A549 (cell line): Measurements from ENCODE around the gene VWA8. TPM values are rescaled to one million over a fixed set of nuclear protein-coding genes. Genes with fewer than 3 reads are reported as not detected.

ENCODE experiments used
- ATAC-seq, 2 experiments: fragments of 200-7000 bp in 1 of 2; fragments of >200 bp in 1 of 2; cut with Nextera tagmentation in 1 of 2; cut with Tn5 transposase in 1 of 2; 3 replicates each; pipeline versions ENCODE4 v1.8.0 to v1.9.1; 2018 to 2020; ENCODE audit warnings: mild to moderate bottlenecking in 1 of 2, moderate library complexity in 1 of 2
- CTCF ChIA-PET: fragments of 300-600 bp; sonication (Branson Sonifier 250); formaldehyde crosslinking; extraction: SDS; loops from one replicate; lab custom pipeline; 2021; ENCODE audit warnings: antibody characterized with exemption, inconsistent platforms; lab: Yijun Ruan, JAX
- POLR2A ChIA-PET: fragments of 350-600 bp; formaldehyde crosslinking; extraction: SDS; loops from one replicate; lab custom pipeline; 2021; ENCODE audit warnings: antibody characterized with exemption, inconsistent platforms; lab: Yijun Ruan, JAX
- DNase-seq, 2 experiments: peaks; one replicate each; pipeline versions ENCODE4 v3.0.0 to v3.0.0-alpha.2; 2011 to 2016; ENCODE audit warnings: low read depth in 1 of 2, low spot score in 1 of 2
- FAIRE-seq: peaks from 2 replicates; lab custom pipeline; 2011; peaks lifted over from hg19 to GRCh38; lab: Jason Lieb, UNC
- H3K27ac ChIP-seq, 2 experiments: fragments of >200 bp; sonication (Bioruptor Twin); formaldehyde crosslinking; 3 replicates each; pipeline ENCODE4 v1.5.1; 2016 to 2017
- H3K4me1 ChIP-seq: fragments of >200 bp; sonication (Bioruptor Twin); formaldehyde crosslinking; 3 replicates; pipeline ENCODE4 v1.6.1; 2016
- H3K4me2 ChIP-seq: fragments of >200 bp; sonication (Bioruptor Twin); formaldehyde crosslinking; 3 replicates; pipeline ENCODE4 v1.6.1; 2016
- H3K4me3 ChIP-seq: fragments of >200 bp; sonication (Bioruptor Twin); formaldehyde crosslinking; 3 replicates; pipeline ENCODE4 v1.5.1; 2016
- H3K9me3 ChIP-seq: fragments of >200 bp; sonication (Bioruptor Twin); formaldehyde crosslinking; 3 replicates; pipeline ENCODE4 v1.6.1; 2016
- CBX8 ChIP-seq: fragments of 200-600 bp; sonication (generic); IDR thresholded peaks from 2 replicates; pipeline ENCODE4 v1.6.1; 2016
- CHD4 ChIP-seq: fragments of 200-600 bp; sonication (generic); IDR thresholded peaks from 2 replicates; pipeline ENCODE4 v1.6.1; 2016; ENCODE audit warnings: antibody characterized with exemption, mild to moderate bottlenecking, borderline replicate concordance
- EP300 ChIP-seq, 2 experiments: fragments of >200 bp; sonication (Bioruptor Twin); formaldehyde crosslinking; IDR thresholded peaks; 2 replicates in 1 of 2; 3 replicates in 1 of 2; pipeline ENCODE4 v1.6.1; 2016 to 2017
- FOSB ChIP-seq: fragments of 250-450 bp; sonication (Bioruptor Pico); IDR thresholded peaks from 2 replicates; pipeline ENCODE4 v1.5.0; 2020; ENCODE audit warnings: mild to moderate bottlenecking, moderate library complexity
- FOXS1 ChIP-seq: fragments of 250-450 bp; sonication (Bioruptor Pico); IDR thresholded peaks from 2 replicates; pipeline ENCODE4 v1.5.0; 2020; ENCODE audit warnings: mild to moderate bottlenecking, moderate library complexity
- HEYL ChIP-seq: fragments of 250-450 bp; sonication (Bioruptor Pico); IDR thresholded peaks from 2 replicates; pipeline ENCODE4 v1.8.0; 2021; ENCODE audit warnings: mild to moderate bottlenecking, moderate library complexity
- HOXA7 ChIP-seq: fragments of 250-450 bp; sonication (Bioruptor Pico); IDR thresholded peaks from 2 replicates; pipeline ENCODE4 v1.5.0; 2020; ENCODE audit warnings: mild to moderate bottlenecking, moderate library complexity
- HOXB13 ChIP-seq: fragments of 250-450 bp; sonication (Bioruptor Pico); IDR thresholded peaks from 2 replicates; pipeline ENCODE4 v1.5.0; 2020; ENCODE audit warnings: low read depth, mild to moderate bottlenecking, moderate library complexity
- JUNB ChIP-seq: fragments of >200 bp; sonication (Bioruptor Twin); formaldehyde crosslinking; IDR thresholded peaks from 2 replicates; pipeline ENCODE4 v1.6.1; 2016
- MAFK ChIP-seq: fragments of 450-650 bp; IDR thresholded peaks from 2 replicates; pipeline ENCODE4 v1.6.1; 2014; ENCODE audit not compliant: partially characterized antibody
- NR3C1 ChIP-seq: fragments of >200 bp; sonication (Bioruptor Twin); formaldehyde crosslinking; IDR thresholded peaks from 3 replicates; pipeline ENCODE4 v1.6.1; 2017
- PBX3 ChIP-seq: IDR thresholded peaks from 2 replicates; pipeline ENCODE4 v1.6.1; 2012
- PHF8 ChIP-seq: fragments of 200-600 bp; sonication (generic); IDR thresholded peaks from 2 replicates; pipeline ENCODE4 v1.6.1; 2016; ENCODE audit warnings: low read depth, mild to moderate bottlenecking, antibody characterized with exemption, moderate library complexity, borderline replicate concordance
- POLR2A ChIP-seq: IDR thresholded peaks from 2 replicates; pipeline ENCODE4 v1.6.1; 2012; ENCODE audit warnings: mild to moderate bottlenecking, low read length
- RCOR1 ChIP-seq: fragments of 150-350 bp; IDR thresholded peaks from 2 replicates; pipeline ENCODE4 v1.6.1; 2014; ENCODE audit warnings: antibody characterized with exemption, low read length, low read depth
- RNF2 ChIP-seq: fragments of 200-600 bp; sonication (generic); IDR thresholded peaks from 2 replicates; pipeline ENCODE4 v1.6.1; 2016; ENCODE audit warnings: low read depth, mild to moderate bottlenecking, antibody characterized with exemption, moderate library complexity, borderline replicate concordance
- USF2 ChIP-seq: fragments of 450-650 bp; IDR thresholded peaks from 2 replicates; pipeline ENCODE4 v1.6.1; 2014; ENCODE audit warnings: antibody characterized with exemption
- ZFP36 ChIP-seq: fragments of 450-650 bp; IDR thresholded peaks from 2 replicates; pipeline ENCODE4 v1.6.1; 2014; ENCODE audit warnings: borderline replicate concordance; ENCODE audit not compliant: partially characterized antibody
- WGBS: methylation state at CpG from one replicate; pipeline ENCODE4 v1.1.6; 2017; ENCODE audit errors: missing lambda C conversion rate; 5-methylcytosine and 5-hydroxymethylcytosine counted together
- polyA plus RNA-seq, 4 experiments: library from polyadenylated mRNA; depleted of rRNA in 3 of 4; stranded (reverse); fragments of >200 nt; fragmentation: RNase III in 1 of 4; extraction: RNeasy Plus Mini Kit Qiagen cat#74134 plus additional on column Dnase treatment in 1 of 4; gene quantifications; 2 replicates in 3 of 4; 3 replicates in 1 of 4; pipeline ENCODE4 v1.2.3, GENCODE V29; 2011 to 2017
- TF ChIP-seq, protein P1 (sequence below): IDR thresholded peaks from 2 replicates; pipeline ENCODE4 v1.6.1; 2012; ENCODE audit warnings: low read depth, borderline replicate concordance
- TF ChIP-seq, protein P2 (sequence below): fragments of >200 bp; sonication (Bioruptor Twin); formaldehyde crosslinking; IDR thresholded peaks from 3 replicates; pipeline ENCODE4 v1.6.1; 2016
- TF ChIP-seq, protein P3 (sequence below): fragments of 250-450 bp; sonication (Bioruptor Pico); IDR thresholded peaks from 2 replicates; pipeline ENCODE4 v1.5.0; 2021; ENCODE audit warnings: mild to moderate bottlenecking, moderate library complexity, borderline replicate concordance

The VWA8 gene
- polyA plus RNA-seq, 2 of the 4 experiments (the other 2 are of a cell fraction): 6.4 to 15.3 TPM

GRCh38 chr13:41955605-41956004 is 5.3 kb downstream of the VWA8 start:
- H3K4me3 ChIP-seq: no peak overlapping the region
- ChIA-PET POLR2A (no interaction called here), CTCF (interaction anchor here (1.1 kb wide), 1 partner anchor 288 kb away, joined by 3 read pairs; no protein-coding TSS in a partner anchor)
- FAIRE-seq: no peak
- no peak for ATAC-seq
- 93% methylated on average over 5 of the region's 5 CpGs for WGBS
- H3K9me3 ChIP-seq: no peaks in the 10 kb centered on the region
- no peak for DNase-seq
- H3K4me1 ChIP-seq: peaks cover 9% of the 10 kb centered on the region; the same call in 1 of the 3 replicates
- no peak overlapping the region for H3K4me2 ChIP-seq
- no peak overlapping the region for H3K27ac ChIP-seq
- no peak for TF ChIP-seq USF2
- TF ChIP-seq, protein P1, sequence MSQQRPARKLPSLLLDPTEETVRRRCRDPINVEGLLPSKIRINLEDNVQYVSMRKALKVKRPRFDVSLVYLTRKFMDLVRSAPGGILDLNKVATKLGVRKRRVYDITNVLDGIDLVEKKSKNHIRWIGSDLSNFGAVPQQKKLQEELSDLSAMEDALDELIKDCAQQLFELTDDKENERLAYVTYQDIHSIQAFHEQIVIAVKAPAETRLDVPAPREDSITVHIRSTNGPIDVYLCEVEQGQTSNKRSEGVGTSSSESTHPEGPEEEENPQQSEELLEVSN: no peak
- TF ChIP-seq NR3C1: no peak
- TF ChIP-seq, protein P2, sequence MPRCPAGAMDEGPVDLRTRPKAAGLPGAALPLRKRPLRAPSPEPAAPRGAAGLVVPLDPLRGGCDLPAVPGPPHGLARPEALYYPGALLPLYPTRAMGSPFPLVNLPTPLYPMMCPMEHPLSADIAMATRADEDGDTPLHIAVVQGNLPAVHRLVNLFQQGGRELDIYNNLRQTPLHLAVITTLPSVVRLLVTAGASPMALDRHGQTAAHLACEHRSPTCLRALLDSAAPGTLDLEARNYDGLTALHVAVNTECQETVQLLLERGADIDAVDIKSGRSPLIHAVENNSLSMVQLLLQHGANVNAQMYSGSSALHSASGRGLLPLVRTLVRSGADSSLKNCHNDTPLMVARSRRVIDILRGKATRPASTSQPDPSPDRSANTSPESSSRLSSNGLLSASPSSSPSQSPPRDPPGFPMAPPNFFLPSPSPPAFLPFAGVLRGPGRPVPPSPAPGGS: no peak
- no peak for TF ChIP-seq HOXB13 (CRISPR knock-in tag)
- no peak for TF ChIP-seq RCOR1
- no peak for TF ChIP-seq EP300 (IDR thresholded peaks at IDR 0.05)
- no peak for TF ChIP-seq PHF8
- TF ChIP-seq JUNB: no peak
- TF ChIP-seq HEYL (CRISPR knock-in tag): no peak
- TF ChIP-seq FOXS1 (CRISPR knock-in tag): no peak
- no peak for TF ChIP-seq MAFK
- no peak for TF ChIP-seq RNF2
- TF ChIP-seq HOXA7 (CRISPR knock-in tag): no peak
- TF ChIP-seq CBX8: no peak
- TF ChIP-seq FOSB (CRISPR knock-in tag): no peak
- no peak for TF ChIP-seq POLR2A
- no peak for TF ChIP-seq CHD4
- TF ChIP-seq, protein P3, sequence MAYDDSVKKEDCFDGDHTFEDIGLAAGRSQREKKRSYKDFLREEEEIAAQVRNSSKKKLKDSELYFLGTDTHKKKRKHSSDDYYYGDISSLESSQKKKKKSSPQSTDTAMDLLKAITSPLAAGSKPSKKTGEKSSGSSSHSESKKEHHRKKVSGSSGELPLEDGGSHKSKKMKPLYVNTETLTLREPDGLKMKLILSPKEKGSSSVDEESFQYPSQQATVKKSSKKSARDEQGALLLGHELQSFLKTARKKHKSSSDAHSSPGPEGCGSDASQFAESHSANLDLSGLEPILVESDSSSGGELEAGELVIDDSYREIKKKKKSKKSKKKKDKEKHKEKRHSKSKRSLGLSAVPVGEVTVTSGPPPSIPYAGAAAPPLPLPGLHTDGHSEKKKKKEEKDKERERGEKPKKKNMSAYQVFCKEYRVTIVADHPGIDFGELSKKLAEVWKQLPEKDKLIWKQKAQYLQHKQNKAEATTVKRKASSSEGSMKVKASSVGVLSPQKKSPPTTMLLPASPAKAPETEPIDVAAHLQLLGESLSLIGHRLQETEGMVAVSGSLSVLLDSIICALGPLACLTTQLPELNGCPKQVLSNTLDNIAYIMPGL: no peak
- TF ChIP-seq ZFP36: no peak

DNA sequence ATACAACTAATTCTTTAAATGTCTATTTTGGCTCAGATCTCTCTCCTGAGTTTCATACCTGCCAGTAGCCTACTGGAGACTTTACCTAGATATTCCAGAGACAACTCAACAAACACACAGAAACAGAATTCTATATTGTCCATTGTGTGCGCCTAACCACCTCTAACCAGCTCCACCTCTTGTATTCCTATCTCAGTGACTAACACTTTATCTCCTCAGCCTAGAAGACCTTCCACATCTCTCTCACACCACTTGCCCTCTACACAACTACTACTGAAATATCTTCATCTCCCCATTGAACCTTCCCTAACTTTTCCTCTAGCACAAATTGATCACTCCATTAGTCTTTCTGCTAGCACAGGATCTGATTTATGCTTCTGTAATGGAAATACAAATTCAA is 6.7 kb downstream of the VWA8 start:
- CTCF ChIA-PET: interaction anchor here (0.7 kb wide), 1 partner anchor 565 kb away, joined by 3 read pairs; no protein-coding TSS in a partner anchor
- POLR2A ChIA-PET: no interaction called here
- no peak for ATAC-seq
- Histone ChIP-seq H3K4me1 (peaks cover 3% of the 10 kb centered on the region; the same call in 1 of the 3 replicates), H3K4me2 (no peak overlapping the region), H3K9me3 (no peaks in the 10 kb centered on the region), H3K27ac (no peak overlapping the region), H3K4me3 (no peak overlapping the region)
- no peak for DNase-seq
- no peak for FAIRE-seq
- 89% methylated on average over 1 of the region's 1 CpG for WGBS
- no peak for TF ChIP-seq PBX3
